ENCODE data around the gene MYMK.

MYMK gene

GRCh38 chr9:133468374-133468773, 56.4 kb downstream of the MYMK start:
- no peak for DNase-seq (ENCODE audit: low read depth)

GRCh38 chr9:133467101-133467500, 57.7 kb downstream of the MYMK start:
- DNase-seq (ENCODE audit: low read depth) = no peak

GRCh38 chr9:133465984-133466383, 58.8 kb downstream of the MYMK start:
- DNase-seq (ENCODE audit: low read depth) = no peak

- no peak for DNase-seq (ENCODE audit: low read depth)
Measured at GRCh38 chr9:133464638-133465037, 60.1 kb downstream of the MYMK start.
